IPS-18a (cell line): ENCODE results near the gene MRPS34.

Experiments used
- H3K27ac ChIP-seq: one replicate; pipeline ENCODE4 v1.5.1; 2013; ENCODE audit warnings: low read length
- H3K27me3 ChIP-seq: one replicate; pipeline ENCODE4 v1.6.1; 2013; ENCODE audit warnings: mild to moderate bottlenecking, low read length; ENCODE audit not compliant: control insufficient read depth, insufficient read depth
- H3K36me3 ChIP-seq: one replicate; pipeline ENCODE4 v1.6.1; 2013; ENCODE audit warnings: low read depth, low read length; ENCODE audit not compliant: control insufficient read depth
- H3K4me1 ChIP-seq: one replicate; pipeline ENCODE4 v1.6.1; 2013; ENCODE audit warnings: low read depth, low read length; ENCODE audit not compliant: control insufficient read depth
- H3K4me3 ChIP-seq: one replicate; pipeline ENCODE4 v1.5.1; 2013; ENCODE audit warnings: low read length
- H3K9ac ChIP-seq: one replicate; pipeline ENCODE4 v1.6.1; 2013; ENCODE audit warnings: mild to moderate bottlenecking, low read length, moderate library complexity
- H3K9me3 ChIP-seq: one replicate; pipeline ENCODE4 v1.6.1; 2013; ENCODE audit warnings: low read depth, low read length; ENCODE audit not compliant: control insufficient read depth

MRPS34 gene

DNA sequence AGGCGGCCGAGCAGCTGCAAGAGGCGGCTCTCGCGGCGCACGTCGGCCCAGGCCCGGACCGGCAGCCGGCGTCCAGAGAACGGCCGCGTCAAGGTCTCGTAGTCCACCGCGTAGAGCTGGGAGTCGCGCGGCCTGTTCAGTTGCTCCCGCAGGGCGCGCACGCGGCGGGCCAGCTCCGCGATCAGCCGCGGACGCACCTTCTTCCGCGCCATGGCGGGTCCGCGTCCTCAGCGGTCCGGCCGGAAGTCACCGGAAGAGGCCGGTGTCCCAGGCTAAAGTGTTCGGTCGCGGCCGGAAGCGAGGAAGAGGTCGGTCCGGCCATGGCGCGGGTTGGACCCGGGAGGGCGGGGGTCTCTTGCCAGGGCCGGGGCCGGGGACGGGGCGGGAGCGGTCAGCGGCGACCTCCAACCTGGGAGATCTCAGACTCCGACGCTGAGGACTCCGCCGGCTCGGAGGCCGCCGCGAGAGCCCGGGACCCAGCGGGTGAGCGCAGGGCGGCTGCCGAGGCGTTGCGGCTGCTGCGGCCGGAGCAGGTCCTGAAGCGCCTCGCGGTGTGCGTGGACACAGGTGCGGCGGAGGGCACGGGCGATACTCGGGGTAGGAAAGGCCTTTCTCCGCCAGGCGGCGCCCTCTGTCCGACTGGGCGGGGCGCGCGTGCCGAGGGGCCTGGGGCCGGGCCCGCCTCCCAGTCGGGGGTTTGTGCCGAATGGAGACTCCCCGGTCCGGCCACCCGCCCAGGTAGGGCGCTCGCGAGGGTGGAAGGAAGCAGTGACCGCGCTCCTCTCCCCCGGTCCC is at the start of gene MRPS34:
MRPS34 (minus strand) TSS at position 227 of the 795 bp plus-strand sequence; CDS start at position 212, 15 bp downstream.
- H3K36me3 ChIP-seq: peaks cover 16% of the 10 kb centered on the region

DNA sequence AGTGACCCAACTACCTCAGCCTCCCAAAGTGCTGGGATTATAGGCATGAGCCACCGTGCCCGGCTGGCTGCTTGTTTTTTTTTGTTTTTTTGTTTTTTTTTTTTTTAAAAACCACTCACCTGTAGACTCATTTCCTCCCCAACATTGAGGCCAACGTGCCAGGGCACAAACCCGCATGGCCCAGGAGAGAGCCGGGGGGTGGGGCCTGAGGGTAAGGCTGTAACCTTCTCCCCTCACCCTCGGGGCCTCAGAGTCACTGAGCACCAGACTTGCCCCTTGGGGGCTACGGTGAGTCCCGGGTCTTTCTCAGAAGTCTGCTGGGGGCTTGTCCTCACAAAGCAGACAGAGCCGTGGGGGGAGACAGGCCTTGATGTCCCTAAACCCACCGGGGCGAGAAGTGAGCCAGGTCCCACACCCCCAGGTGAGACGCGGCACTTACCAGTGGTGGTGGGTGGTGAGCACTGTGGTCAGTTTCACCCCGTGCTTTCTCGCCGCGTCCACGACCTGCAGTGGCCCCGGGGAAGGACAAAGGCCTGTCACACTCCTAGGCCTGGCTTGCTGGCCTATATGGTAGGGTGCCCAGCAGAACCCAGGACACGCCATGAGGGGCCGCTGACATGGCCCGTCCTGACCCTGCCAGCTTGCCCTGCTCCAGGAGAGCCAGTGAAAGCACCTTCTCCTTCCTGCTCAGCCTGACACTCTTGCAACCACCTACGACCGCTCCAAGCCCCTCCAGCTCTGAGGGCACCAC is 49.1 kb upstream of the MRPS34 start:
- no peaks in the 10 kb centered on the region for H3K27me3 ChIP-seq
- no peak overlapping the region for H3K4me3 ChIP-seq
- no peaks in the 10 kb centered on the region for H3K36me3 ChIP-seq
- no peak overlapping the region for H3K9ac ChIP-seq
- H3K4me1 ChIP-seq: no peaks in the 10 kb centered on the region
- no peaks in the 10 kb centered on the region for H3K9me3 ChIP-seq
- H3K27ac ChIP-seq: no peak overlapping the region

More for the DNA sequence above, at the start of gene MRPS34:
- Histone ChIP-seq H3K4me1 (no peaks in the 10 kb centered on the region), H3K4me3 (peak within 1 kb of the TSS; percentile 81), H3K9me3 (no peaks in the 10 kb centered on the region), H3K27ac (peak within 1 kb of the TSS; percentile 5), H3K27me3 (no peaks in the 10 kb centered on the region), H3K9ac (peak within 1 kb of the TSS; percentile 86)

DNA sequence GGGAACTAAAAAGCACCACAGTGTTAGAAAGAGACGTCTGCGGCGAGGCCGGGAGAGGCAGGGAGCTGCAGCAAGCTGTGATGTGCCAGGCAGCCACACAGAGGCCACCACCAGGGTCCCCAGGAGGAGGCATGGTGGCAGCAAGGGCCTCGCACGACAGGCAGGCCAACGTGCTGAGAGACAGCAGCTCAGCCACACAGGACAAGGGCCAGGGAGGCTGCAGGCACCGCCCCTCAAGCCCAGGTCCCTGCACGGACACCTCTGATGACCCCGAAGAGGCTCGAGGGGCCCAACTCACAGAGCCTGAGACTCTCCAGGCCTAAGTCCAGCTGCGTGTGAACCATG is 48.0 kb upstream of the MRPS34 start:
- H3K27me3 ChIP-seq: no peaks in the 10 kb centered on the region
- H3K4me3 ChIP-seq: no peak overlapping the region
- no peaks in the 10 kb centered on the region for H3K36me3 ChIP-seq
- no peaks in the 10 kb centered on the region for H3K9me3 ChIP-seq
- H3K27ac ChIP-seq: no peak overlapping the region
- no peaks in the 10 kb centered on the region for H3K4me1 ChIP-seq
- no peak overlapping the region for H3K9ac ChIP-seq

DNA sequence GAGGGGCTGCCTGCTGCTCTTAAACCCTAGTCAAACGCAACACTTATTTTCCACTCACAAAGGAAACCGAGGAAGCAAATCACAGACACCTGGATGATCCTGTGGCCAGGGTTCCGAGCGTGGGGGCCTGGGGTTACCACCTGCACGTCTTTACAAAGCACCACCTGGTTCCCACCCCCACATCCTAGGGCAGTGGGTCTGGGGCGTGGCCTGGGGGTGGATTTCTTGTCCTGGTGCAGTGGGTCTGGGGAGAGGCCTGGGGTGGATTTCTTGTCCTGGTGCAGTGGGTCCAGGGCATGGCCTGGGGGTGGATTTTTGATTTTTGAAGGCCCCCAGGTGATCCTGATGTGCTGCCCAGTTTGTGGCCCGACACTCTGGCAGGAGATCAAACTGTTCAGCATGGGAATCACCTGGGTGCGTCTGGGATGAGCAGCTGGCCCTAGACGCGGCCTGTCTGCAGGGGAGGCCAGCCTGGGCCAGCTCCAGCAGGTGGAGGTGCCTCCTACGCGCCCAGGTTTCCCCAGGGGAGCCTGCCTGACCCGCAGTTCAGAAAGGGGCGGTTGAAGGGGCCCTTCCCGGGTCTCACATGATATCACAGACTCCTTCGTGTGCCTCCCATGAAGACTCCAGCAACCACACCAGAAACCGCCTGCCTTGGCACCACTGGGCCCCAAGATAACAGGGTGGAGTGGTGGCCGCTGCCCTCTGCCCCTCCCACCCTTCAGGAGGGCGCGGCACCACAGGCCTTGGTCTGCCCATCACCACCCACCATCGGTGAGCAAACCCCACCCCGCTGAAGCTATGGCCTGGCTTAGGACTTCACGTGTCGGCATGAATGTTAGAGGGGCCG is 47.4 kb upstream of the MRPS34 start:
- no peaks in the 10 kb centered on the region for H3K27me3 ChIP-seq
- no peak overlapping the region for H3K9ac ChIP-seq
- H3K27ac ChIP-seq: no peak overlapping the region
- H3K9me3 ChIP-seq: no peaks in the 10 kb centered on the region
- no peaks in the 10 kb centered on the region for H3K4me1 ChIP-seq
- H3K36me3 ChIP-seq: no peaks in the 10 kb centered on the region
- H3K4me3 ChIP-seq: no peak overlapping the region

DNA sequence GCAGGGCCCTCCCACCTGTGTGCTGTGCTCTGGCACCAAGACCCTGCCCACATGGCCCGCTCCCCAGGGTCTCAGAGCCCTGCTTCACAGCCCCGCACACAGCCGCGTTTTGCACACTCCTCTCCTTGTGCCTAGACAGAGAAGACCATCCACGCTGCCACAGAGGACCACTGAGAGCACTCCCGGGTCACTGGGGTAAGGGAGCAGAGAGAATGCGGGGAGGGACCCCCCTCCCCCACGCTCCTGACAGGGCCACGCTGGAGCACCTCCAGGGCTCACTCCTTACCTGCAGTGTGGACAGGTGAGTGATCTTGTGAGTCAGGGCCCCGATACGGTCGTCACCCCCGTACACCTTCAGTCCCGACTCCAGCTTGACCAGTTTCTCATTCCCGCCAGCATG is 46.7 kb upstream of the MRPS34 start:
- Histone ChIP-seq H3K27me3 (no peaks in the 10 kb centered on the region), H3K36me3 (no peaks in the 10 kb centered on the region), H3K9ac (no peak overlapping the region), H3K27ac (no peak overlapping the region), H3K4me3 (no peak overlapping the region), H3K9me3 (no peaks in the 10 kb centered on the region), H3K4me1 (no peaks in the 10 kb centered on the region)

DNA sequence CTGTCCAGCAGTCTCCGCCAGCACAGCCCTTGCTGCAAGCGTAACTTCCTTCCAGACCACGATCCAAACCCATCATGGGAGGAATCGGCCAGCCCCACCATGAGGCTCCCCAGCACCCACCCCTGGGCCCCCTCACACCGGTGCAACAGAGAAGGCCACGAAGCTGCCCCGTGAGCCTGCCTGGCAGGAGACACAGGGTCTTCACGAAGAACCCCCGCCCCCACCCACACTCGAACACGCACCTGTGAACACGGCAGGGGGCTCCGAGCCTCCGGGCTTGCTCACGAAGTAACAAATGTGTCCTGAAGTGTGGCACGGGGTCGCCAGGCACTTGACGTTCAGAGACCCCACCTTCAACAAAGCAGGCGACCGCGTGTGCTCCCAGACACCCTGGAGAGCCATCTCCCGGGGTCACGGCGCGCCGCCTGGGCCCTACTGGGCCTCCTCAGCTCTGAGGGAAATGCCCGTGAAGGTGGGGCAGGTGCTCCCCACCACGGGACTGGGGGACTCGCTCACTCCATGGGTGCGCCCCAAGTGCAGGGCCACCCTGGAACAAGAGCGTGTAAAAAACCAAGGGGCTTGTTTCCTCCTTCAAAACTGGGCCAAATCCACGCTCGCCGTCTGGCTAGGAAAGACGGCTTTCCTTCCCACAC is 46.1 kb upstream of the MRPS34 start:
- no peaks in the 10 kb centered on the region for H3K36me3 ChIP-seq
- no peak overlapping the region for H3K4me3 ChIP-seq
- H3K9me3 ChIP-seq: no peaks in the 10 kb centered on the region
- H3K27me3 ChIP-seq: no peaks in the 10 kb centered on the region
- no peak overlapping the region for H3K27ac ChIP-seq
- no peak overlapping the region for H3K9ac ChIP-seq
- no peaks in the 10 kb centered on the region for H3K4me1 ChIP-seq

DNA sequence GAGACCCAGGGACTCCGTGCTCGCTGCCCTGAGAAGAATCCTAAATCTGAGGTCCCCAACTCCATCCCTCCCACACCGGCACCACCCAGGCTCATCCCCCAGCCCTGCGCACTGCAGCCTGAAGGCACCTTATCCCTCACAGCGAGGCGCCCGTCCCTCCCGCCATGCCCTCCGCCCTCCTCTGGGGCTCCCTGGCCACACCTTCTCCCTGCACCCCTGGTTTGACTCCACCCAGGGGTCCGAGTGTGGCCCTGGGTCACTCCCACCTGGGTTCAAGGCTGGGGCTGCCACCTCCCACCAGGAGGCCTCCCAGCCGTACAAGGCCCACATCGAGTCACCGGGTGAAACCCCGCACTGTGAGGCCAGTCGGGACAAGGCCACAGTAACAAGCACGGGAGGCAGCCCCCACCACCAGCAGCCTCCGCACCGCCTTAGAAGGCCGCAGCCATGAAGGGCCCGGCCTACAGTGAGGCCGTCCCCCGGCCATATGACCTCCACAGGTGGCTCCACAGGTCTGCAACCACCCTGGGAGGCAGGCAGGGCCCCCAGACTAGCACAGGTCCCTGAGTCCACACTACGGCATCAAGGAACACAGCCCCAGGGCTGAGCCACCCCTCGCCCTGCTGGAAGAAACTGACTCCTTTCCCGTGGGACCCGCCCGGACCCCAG is 45.4 kb upstream of the MRPS34 start:
- Histone ChIP-seq H3K27me3 (no peaks in the 10 kb centered on the region), H3K27ac (no peak overlapping the region), H3K4me3 (no peak overlapping the region), H3K36me3 (no peaks in the 10 kb centered on the region), H3K9me3 (no peaks in the 10 kb centered on the region), H3K4me1 (no peaks in the 10 kb centered on the region), H3K9ac (no peak overlapping the region)

DNA sequence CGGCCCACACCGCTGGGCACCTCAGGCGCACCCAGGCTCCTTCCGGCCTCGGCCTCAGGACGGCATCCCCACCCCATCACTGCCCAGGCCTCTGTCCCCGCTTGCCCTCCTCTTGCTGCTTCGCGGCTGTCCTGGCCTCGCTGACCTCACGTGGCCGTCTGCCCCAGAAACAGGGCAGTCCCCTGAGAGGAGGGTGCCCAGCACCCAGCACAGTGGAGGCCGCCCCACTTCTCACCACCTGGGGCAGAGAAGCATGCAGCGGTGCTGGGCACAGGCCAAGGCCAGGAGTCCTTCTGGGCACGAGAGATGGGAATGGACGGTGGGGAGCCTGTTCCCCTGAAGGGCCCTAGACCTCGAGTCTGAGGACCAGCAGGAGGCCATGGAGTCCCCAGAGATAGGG is 44.8 kb upstream of the MRPS34 start:
- no peaks in the 10 kb centered on the region for H3K27me3 ChIP-seq
- H3K27ac ChIP-seq: no peak overlapping the region
- H3K4me1 ChIP-seq: no peaks in the 10 kb centered on the region
- no peaks in the 10 kb centered on the region for H3K9me3 ChIP-seq
- H3K36me3 ChIP-seq: no peaks in the 10 kb centered on the region
- no peak overlapping the region for H3K9ac ChIP-seq
- H3K4me3 ChIP-seq: no peak overlapping the region

DNA sequence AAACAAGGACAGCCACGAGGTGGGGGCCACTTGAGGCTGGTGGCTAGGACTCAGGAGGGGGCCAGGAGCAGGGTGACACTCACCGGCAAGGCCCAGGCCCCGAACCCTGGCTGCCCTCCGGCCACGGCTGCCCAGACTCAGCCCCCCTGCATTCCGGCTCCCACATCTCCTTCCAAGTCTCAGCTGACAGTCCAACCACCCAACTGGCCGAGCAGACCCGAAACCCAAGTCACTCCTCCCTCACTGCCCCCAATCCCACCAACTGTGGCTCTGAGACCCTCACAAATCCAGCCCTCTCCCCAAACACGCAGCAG is 44.3 kb upstream of the MRPS34 start:
- no peaks in the 10 kb centered on the region for H3K4me1 ChIP-seq
- H3K9me3 ChIP-seq: no peaks in the 10 kb centered on the region
- H3K4me3 ChIP-seq: no peak overlapping the region
- no peak overlapping the region for H3K27ac ChIP-seq
- no peaks in the 10 kb centered on the region for H3K36me3 ChIP-seq
- no peaks in the 10 kb centered on the region for H3K27me3 ChIP-seq
- H3K9ac ChIP-seq: no peak overlapping the region

DNA sequence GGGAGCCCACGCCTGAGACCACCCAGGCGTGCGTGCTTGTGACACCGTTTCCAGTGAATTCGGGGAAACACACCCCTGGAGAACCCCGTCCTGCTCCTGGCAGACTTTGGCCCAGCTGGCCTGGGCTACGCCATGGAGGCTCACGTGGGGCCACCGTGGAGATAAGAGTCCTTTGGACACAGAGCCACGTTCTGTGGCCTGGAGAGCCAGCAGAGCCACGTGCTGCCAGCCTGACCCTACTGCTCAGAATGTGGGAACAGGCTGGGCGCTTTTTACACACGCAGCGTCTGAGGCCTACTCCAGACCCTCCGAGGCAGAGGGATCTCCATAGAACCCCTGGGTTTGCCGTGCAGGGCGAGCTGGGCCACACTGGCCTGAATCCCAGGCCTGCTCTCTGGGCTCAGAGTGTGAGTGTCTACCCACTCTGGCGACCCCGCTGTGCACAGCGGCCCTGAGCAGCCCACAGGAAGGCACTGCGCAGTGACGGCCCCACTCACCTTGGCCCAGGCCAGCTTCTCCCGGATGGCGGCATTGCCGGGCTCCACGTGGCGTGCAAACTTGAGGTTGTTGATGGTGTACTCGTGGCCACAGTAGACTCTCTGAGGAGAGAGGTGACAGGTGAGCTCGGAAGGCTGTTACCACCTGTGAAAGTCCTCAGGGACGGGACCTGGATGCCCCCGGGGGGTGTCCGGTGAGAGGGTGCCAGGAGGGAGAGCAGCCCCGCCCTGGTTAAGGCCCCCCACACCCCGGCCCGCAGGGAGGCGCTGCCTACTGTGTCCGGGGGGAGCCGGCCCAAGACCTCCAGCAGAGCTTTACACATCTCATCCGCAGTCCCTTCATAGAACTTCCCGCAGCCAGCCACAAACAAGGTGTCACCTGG is 43.7 kb upstream of the MRPS34 start:
- Histone ChIP-seq H3K27me3 (no peaks in the 10 kb centered on the region), H3K9ac (no peak overlapping the region)

More for the DNA sequence above, 43.7 kb upstream of the MRPS34 start:
- Histone ChIP-seq H3K27ac (no peak overlapping the region), H3K9me3 (no peaks in the 10 kb centered on the region), H3K4me3 (no peak overlapping the region), H3K4me1 (no peaks in the 10 kb centered on the region), H3K36me3 (no peaks in the 10 kb centered on the region)
